Testis (tissue), 3 donors: ENCODE results near the gene TECR. TPM values are rescaled to one million over a fixed set of nuclear protein-coding genes. Genes with fewer than 3 reads are reported as not detected.

Source experiments
- DNase-seq: peaks from one replicate; pipeline ENCODE4 v3.0.0-alpha.2; 2019
- H3K27ac ChIP-seq, 2 donors: fragments of 200-600 bp; sonication (generic); one replicate each; pipeline ENCODE4 v1.5.1; 2019
- H3K27me3 ChIP-seq: fragments of 200-600 bp; sonication (generic); one replicate; pipeline ENCODE4 v1.5.1; 2019
- H3K36me3 ChIP-seq: fragments of 200-600 bp; sonication (generic); one replicate; pipeline ENCODE4 v1.5.1; 2017; ENCODE audit warnings: low read depth; ENCODE audit errors: missing control alignments
- H3K4me1 ChIP-seq: fragments of 200-600 bp; sonication (generic); one replicate; pipeline ENCODE4 v1.5.1; 2019
- H3K4me3 ChIP-seq, 2 donors: fragments of 200-600 bp; sonication (generic); one replicate each; pipeline ENCODE4 v1.5.1; 2017 to 2019
- H3K9me3 ChIP-seq: fragments of 200-600 bp; sonication (generic); one replicate; pipeline ENCODE4 v1.5.1; 2017
- POLR2A ChIP-seq: fragments of 450-650 bp; IDR thresholded peaks from one replicate; pipeline ENCODE4 v1.6.1; 2017; ENCODE audit warnings: antibody characterized with exemption, mild to moderate bottlenecking, moderate library complexity
- WGBS, 2 donors: methylation state at CpG; one replicate each; pipeline ENCODE4 v1.1.5; 2018; 5-methylcytosine and 5-hydroxymethylcytosine counted together
- intact Hi-C: fragments of 100-400 bp; cut with DNase I; formaldehyde crosslinking; loops from one replicate; pipeline ENCODE4 v1.15.1; 2023; ENCODE audit warnings: low total_unique reads
- polyA plus RNA-seq: library from polyadenylated mRNA; stranded (reverse); fragments of 350-450 nt; fragmentation: Illumina TruSeq; extraction: RNeasy Lipid Tissue Mini Kit (QIAGEN cat#74804); gene quantifications from one replicate; pipeline ENCODE4 v1.2.3, GENCODE V29; 2014; ENCODE audit warnings: low read depth, low replicate concordance; ENCODE audit not compliant: insufficient read depth
- total RNA-seq, 2 donors: library from RNA; depleted of rRNA; stranded (reverse); fragments of >200 nt; gene quantifications; one replicate each; pipeline ENCODE4 v1.2.3, GENCODE V29; 2016
- TF ChIP-seq, protein P1 (sequence below), 3 experiments: fragments of 450-650 bp in 2 of 3; fragments of 200-600 bp in 1 of 3; sonication (generic) in 1 of 3; IDR thresholded peaks; one replicate each; pipeline ENCODE4 v1.5.1; 2016 to 2019; ENCODE audit warnings: antibody characterized with exemption in 3 of 3, mild to moderate bottlenecking in 2 of 3, moderate library complexity in 1 of 3

The TECR gene
- total and polyA plus RNA-seq, 3 donors from 2014 or later: 164 to 418 (median 192) TPM

DNA sequence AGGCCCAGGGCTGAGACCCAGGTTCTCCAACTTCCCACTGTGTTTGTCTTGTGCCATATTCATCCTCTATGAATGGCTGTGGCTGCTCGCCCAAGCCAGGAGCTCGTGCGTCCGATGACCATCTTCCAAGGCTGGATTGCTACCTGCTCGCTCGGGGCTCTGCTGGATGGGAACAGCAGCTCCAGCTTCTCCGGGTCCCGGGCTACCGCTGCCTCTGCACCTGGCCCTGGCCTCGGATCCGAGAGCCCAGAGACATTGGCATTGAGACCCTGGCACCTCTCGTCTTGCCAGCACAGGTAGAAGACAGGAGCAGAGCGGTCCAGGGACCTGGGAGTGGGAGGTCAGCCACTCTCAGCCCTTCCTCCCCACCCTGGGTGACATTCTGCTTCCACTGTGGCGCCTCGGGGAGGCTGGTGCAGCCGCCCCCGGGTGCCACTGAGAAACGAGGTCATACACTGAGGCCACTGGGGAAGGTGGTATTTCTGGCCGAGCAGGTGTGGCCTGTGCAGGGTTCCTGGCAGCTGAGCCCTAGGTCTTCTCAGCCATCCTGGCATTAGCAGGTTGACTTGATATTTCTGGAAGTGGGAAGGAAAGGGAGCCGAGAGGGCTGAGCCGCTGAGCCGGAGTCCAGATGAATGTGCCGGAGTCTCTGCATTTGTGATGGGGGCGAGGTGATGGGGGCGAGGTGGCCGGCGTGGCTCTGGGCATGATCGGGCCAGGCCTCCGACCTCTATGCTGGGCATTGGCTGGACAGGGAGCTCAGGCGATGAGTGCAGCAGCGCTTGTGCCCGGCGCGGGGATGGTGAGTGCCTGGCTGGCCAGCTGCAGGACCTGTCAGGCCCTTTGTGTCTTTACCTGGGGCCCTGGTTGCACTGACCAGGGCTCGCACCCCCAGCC, 23.9 kb downstream of the TECR start:
- 80 to 88% methylated on average over 1 to 30 of the region's 35 CpGs for WGBS, 2 donors
- no peaks in the 10 kb centered on the region for H3K36me3 ChIP-seq
- DNase-seq: no peak
- H3K4me1 ChIP-seq: peaks cover 34% of the 10 kb centered on the region
- no peak overlapping the region for H3K4me3 ChIP-seq
- H3K27me3 ChIP-seq: no peaks in the 10 kb centered on the region
- no peaks in the 10 kb centered on the region for H3K9me3 ChIP-seq
- peak overlapping the region in 1 of 2 donors; percentile 50 for H3K27ac ChIP-seq
- no peak for TF ChIP-seq POLR2A
- TF ChIP-seq, protein P1, sequence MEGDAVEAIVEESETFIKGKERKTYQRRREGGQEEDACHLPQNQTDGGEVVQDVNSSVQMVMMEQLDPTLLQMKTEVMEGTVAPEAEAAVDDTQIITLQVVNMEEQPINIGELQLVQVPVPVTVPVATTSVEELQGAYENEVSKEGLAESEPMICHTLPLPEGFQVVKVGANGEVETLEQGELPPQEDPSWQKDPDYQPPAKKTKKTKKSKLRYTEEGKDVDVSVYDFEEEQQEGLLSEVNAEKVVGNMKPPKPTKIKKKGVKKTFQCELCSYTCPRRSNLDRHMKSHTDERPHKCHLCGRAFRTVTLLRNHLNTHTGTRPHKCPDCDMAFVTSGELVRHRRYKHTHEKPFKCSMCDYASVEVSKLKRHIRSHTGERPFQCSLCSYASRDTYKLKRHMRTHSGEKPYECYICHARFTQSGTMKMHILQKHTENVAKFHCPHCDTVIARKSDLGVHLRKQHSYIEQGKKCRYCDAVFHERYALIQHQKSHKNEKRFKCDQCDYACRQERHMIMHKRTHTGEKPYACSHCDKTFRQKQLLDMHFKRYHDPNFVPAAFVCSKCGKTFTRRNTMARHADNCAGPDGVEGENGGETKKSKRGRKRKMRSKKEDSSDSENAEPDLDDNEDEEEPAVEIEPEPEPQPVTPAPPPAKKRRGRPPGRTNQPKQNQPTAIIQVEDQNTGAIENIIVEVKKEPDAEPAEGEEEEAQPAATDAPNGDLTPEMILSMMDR (IDR thresholded peaks at IDR 0.05): no peak
- intact Hi-C loops: no loop called here

DNA sequence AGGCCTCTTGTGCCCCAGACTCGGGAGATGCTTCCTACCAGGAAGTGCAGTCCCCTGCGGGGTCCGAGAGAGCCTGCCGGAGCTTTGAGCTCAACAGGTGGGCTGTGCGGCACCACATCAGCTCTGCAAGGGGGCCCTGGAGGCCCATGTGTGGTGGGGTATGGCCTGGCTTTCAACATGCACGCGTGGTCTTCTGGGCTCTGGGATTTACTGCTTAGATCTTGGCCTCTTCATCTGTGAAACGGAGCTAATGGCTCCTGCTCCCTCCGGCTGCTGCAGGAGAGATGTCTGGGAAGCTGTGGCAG, 24.5 kb downstream of the TECR start:
- no peaks in the 10 kb centered on the region for H3K36me3 ChIP-seq

GRCh38 chr19:14554382-14554812, 25.0 kb downstream of the TECR start:
- H3K27me3 ChIP-seq: no peaks in the 10 kb centered on the region
- TF ChIP-seq POLR2A: no peak
- TF ChIP-seq, protein P1 (IDR thresholded peaks at IDR 0.05): no peak
- H3K9me3 ChIP-seq: no peaks in the 10 kb centered on the region
- intact Hi-C loops: no loop called here
- peaks cover 34% of the 10 kb centered on the region for H3K4me1 ChIP-seq
- DNase-seq: peak; percentile 63
- H3K4me3 ChIP-seq: no peak overlapping the region
- no peaks in the 10 kb centered on the region for H3K36me3 ChIP-seq
- 48 to 68% methylated on average over 2 to 6 of the region's 6 CpGs for WGBS, 2 donors
- H3K27ac ChIP-seq: peak overlapping the region; percentile 8 to 29

More for the DNA sequence above, 24.5 kb downstream of the TECR start:
- H3K27me3 ChIP-seq: no peaks in the 10 kb centered on the region
- DNase-seq: no peak
- no peak overlapping the region for H3K4me3 ChIP-seq
- TF ChIP-seq, protein P1 (IDR thresholded peaks at IDR 0.05): no peak
- TF ChIP-seq POLR2A: no peak
- intact Hi-C loops: no loop called here
- H3K27ac ChIP-seq: peak overlapping the region; percentile 8 to 29
- WGBS, 2 donors: 73 to 80% methylated on average over 2 to 9 of the region's 9 CpGs
- H3K9me3 ChIP-seq: no peaks in the 10 kb centered on the region
- H3K4me1 ChIP-seq: peaks cover 34% of the 10 kb centered on the region

- Histone ChIP-seq H3K4me1 (peaks cover 36% of the 10 kb centered on the region), H3K9me3 (no peaks in the 10 kb centered on the region), H3K27me3 (no peaks in the 10 kb centered on the region), H3K27ac (no peak overlapping the region), H3K36me3 (no peaks in the 10 kb centered on the region), H3K4me3 (no peak overlapping the region)
- intact Hi-C loops: no loop called here
- no peak for TF ChIP-seq POLR2A
- TF ChIP-seq, protein P1 (IDR thresholded peaks at IDR 0.05): no peak
- 70 to 85% methylated on average over 12 of the region's 12 CpGs for WGBS, 2 donors
- no peak for DNase-seq
These were observed 26.7 kb downstream of the TECR start for GRCh38 chr19:14555918-14556661.
